Pons (tissue), 1 donor: ENCODE results near the gene UCK2.

Experiments used
- DNase-seq: peaks from one replicate; pipeline ENCODE4 v3.0.0-alpha.2; 2016; ENCODE audit warnings: low spot score

UCK2 gene

GRCh38 chr1:165900576-165901380 is 73.4 kb downstream of the UCK2 start:
- DNase-seq: no peak

GRCh38 chr1:165902565-165902964 is 75.2 kb downstream of the UCK2 start:
- DNase-seq: no peak

GRCh38 chr1:165903672-165904071 is 76.3 kb downstream of the UCK2 start:
- DNase-seq: peak; percentile 42

- DNase-seq: no peak
Observed at GRCh38 chr1:165904948-165905347, 77.5 kb downstream of the UCK2 start.

GRCh38 chr1:165905853-165906252 is 78.4 kb downstream of the UCK2 start:
- no peak for DNase-seq

GRCh38 chr1:165907256-165907857 is 79.9 kb downstream of the UCK2 start:
- DNase-seq: no peak

- DNase-seq: no peak
Observed at GRCh38 chr1:165910764-165911421, 83.5 kb downstream of the UCK2 start.

- no peak for DNase-seq
Observed at GRCh38 chr1:165911609-165912281, 84.3 kb downstream of the UCK2 start.

- no peak for DNase-seq
Observed at GRCh38 chr1:165912638-165913037, 85.2 kb downstream of the UCK2 start.

- peak; percentile 91 for DNase-seq
Observed at GRCh38 chr1:165914136-165914798, 86.9 kb downstream of the UCK2 start.

GRCh38 chr1:165915480-165915879 is 88.1 kb downstream of the UCK2 start:
- no peak for DNase-seq

GRCh38 chr1:165915932-165916348 is 88.5 kb downstream of the UCK2 start:
- DNase-seq: no peak

- DNase-seq: no peak
Observed at GRCh38 chr1:165917166-165917565, 89.8 kb downstream of the UCK2 start.

- no peak for DNase-seq
Observed at GRCh38 chr1:165924117-165924516, 96.7 kb downstream of the UCK2 start.

GRCh38 chr1:165925498-165926079 is 98.2 kb downstream of the UCK2 start:
- DNase-seq: no peak

GRCh38 chr1:165927169-165927568 is 99.8 kb downstream of the UCK2 start:
- no peak for DNase-seq

GRCh38 chr1:165928075-165928731 is 100.8 kb downstream of the UCK2 start:
- peak; percentile 69 for DNase-seq

- DNase-seq: no peak
Observed at GRCh38 chr1:165930961-165931360, 103.5 kb downstream of the UCK2 start.

GRCh38 chr1:165933446-165934170 is 106.2 kb downstream of the UCK2 start:
- DNase-seq: no peak

- no peak for DNase-seq
Observed at GRCh38 chr1:165936542-165936941, 109.1 kb downstream of the UCK2 start.
